HG03108 (cell line): ENCODE data around the gene GNAL.
"Not testable (repeated sequence)": the region's sequence is repeated elsewhere in the genome, so short reads cannot be mapped to it uniquely, and the experiment has no call there.

Experiments used
- ATAC-seq: cut with Tn5 transposase; IDR thresholded peaks from one replicate; pipeline ENCODE4 v1.9.1; 2021; ENCODE audit warnings: moderate library complexity; ENCODE audit not compliant: unreplicated experiment

GNAL gene

GRCh38 chr18:11668441-11669169, 20.5 kb upstream of the GNAL start:
- ATAC-seq: no peak

GRCh38 chr18:11669271-11669947, 19.7 kb upstream of the GNAL start:
- no peak for ATAC-seq

GRCh38 chr18:11669948-11670275, 19.2 kb upstream of the GNAL start:
- no peak for ATAC-seq

GRCh38 chr18:11671156-11671555, 17.9 kb upstream of the GNAL start:
- no peak for ATAC-seq

- ATAC-seq: no peak
These were observed 16.9 kb upstream of the GNAL start for GRCh38 chr18:11672198-11672597.

- ATAC-seq: no peak
These were observed 16.1 kb upstream of the GNAL start for GRCh38 chr18:11672846-11673454.

- no peak for ATAC-seq
These were observed 15.5 kb upstream of the GNAL start for GRCh38 chr18:11673560-11673959.

GRCh38 chr18:11674119-11674518, 14.9 kb upstream of the GNAL start:
- ATAC-seq: no peak

- ATAC-seq: no peak
These were observed 12.7 kb upstream of the GNAL start for GRCh38 chr18:11676386-11676785.

- ATAC-seq: no peak
These were observed 12.2 kb upstream of the GNAL start for GRCh38 chr18:11676867-11677266.

- ATAC-seq: no peak
These were observed 10.9 kb upstream of the GNAL start for GRCh38 chr18:11678211-11678610.

- ATAC-seq: no peak
These were observed 853 bp downstream of the GNAL start for GRCh38 chr18:11689669-11690565.

GRCh38 chr18:11690660-11691059, 1.6 kb downstream of the GNAL start:
- not testable (repeated sequence) for ATAC-seq

GRCh38 chr18:11695736-11696135, 6.7 kb downstream of the GNAL start:
- no peak for ATAC-seq

GRCh38 chr18:11696451-11696850, 7.4 kb downstream of the GNAL start:
- ATAC-seq: no peak

GRCh38 chr18:11700876-11701275, 11.8 kb downstream of the GNAL start:
- ATAC-seq: no peak

GRCh38 chr18:11710578-11710977, 21.5 kb downstream of the GNAL start:
- ATAC-seq: no peak

GRCh38 chr18:11713756-11714155, 24.7 kb downstream of the GNAL start:
- no peak for ATAC-seq

- no peak for ATAC-seq
These were observed 25.3 kb downstream of the GNAL start for GRCh38 chr18:11714244-11714918.

- ATAC-seq: not testable (repeated sequence)
These were observed 27.8 kb downstream of the GNAL start for GRCh38 chr18:11716767-11717315.
